GM23338 (cell line): Measurements from ENCODE around the gene LRCH3. TPM values are rescaled to one million over a fixed set of nuclear protein-coding genes. Genes with fewer than 3 reads are reported as not detected.

ENCODE experiments used
- CREB1 ChIP-seq: fragments of 250-450 bp; sonication (Bioruptor Pico); IDR thresholded peaks from 2 replicates; pipeline ENCODE4 v1.5.0; 2020; ENCODE audit warnings: low read depth, mild to moderate bottlenecking, moderate library complexity
- EZH2 ChIP-seq: fragments of 200-600 bp; sonication (generic); IDR thresholded peaks from one replicate; pipeline ENCODE4 v1.8.0; 2017; ENCODE audit warnings: antibody characterized with exemption, mild to moderate bottlenecking, low read depth; ENCODE audit not compliant: unreplicated experiment
- EZH2phosphoT487 ChIP-seq: fragments of 200-600 bp; sonication (generic); IDR thresholded peaks from one replicate; pipeline ENCODE4 v1.8.1; 2018; ENCODE audit warnings: antibody characterized with exemption; ENCODE audit not compliant: unreplicated experiment
- JUNB ChIP-seq: IDR thresholded peaks from one replicate; pipeline ENCODE4 v1.6.1; 2016; ENCODE audit warnings: antibody characterized with exemption; ENCODE audit not compliant: unreplicated experiment
- NANOG ChIP-seq: IDR thresholded peaks from 2 replicates; pipeline ENCODE4 v1.6.1; 2016; ENCODE audit warnings: antibody characterized with exemption, borderline replicate concordance
- POLR2AphosphoS5 ChIP-seq: IDR thresholded peaks from 2 replicates; pipeline ENCODE4 v1.6.1; 2016; ENCODE audit warnings: antibody characterized with exemption, low read depth
- STAT1 ChIP-seq: IDR thresholded peaks from one replicate; pipeline ENCODE4 v1.6.1; 2016; ENCODE audit warnings: antibody characterized with exemption; ENCODE audit not compliant: unreplicated experiment
- ZNF114 ChIP-seq: fragments of 250-450 bp; sonication (Bioruptor Pico); IDR thresholded peaks from 2 replicates; pipeline ENCODE4 v1.5.0; 2020; ENCODE audit warnings: mild to moderate bottlenecking, moderate library complexity
- ZNF331 ChIP-seq: fragments of 250-450 bp; sonication (Bioruptor Pico); IDR thresholded peaks from 2 replicates; pipeline ENCODE4 v1.5.0; 2020; ENCODE audit warnings: low read depth, mild to moderate bottlenecking, moderate library complexity
- polyA plus RNA-seq: library from polyadenylated mRNA; unstranded; fragments of >200 nt; fragmentation: Nextera tagmentation; extraction: Ambion mirVana; gene quantifications from 2 replicates; pipeline ENCODE4 v1.2.1, GENCODE V29; 2016
- total RNA-seq: library from RNA; depleted of rRNA; stranded (reverse); fragments of >200 nt; shearing (Covaris generic); gene quantifications from 2 replicates; pipeline ENCODE4 v1.2.3, GENCODE V29; 2014
- TF ChIP-seq, protein P1 (sequence below): fragments of 250-450 bp; sonication (Bioruptor Pico); IDR thresholded peaks from 2 replicates; pipeline ENCODE4 v1.5.0; 2020; ENCODE audit warnings: mild to moderate bottlenecking, moderate library complexity
- TF ChIP-seq, protein P2 (sequence below): IDR thresholded peaks from 2 replicates; pipeline ENCODE4 v1.6.1; 2016; ENCODE audit warnings: antibody characterized with exemption
- TF ChIP-seq, protein P3 (sequence below), 2 experiments: fragments of 200-600 bp in 1 of 2; sonication (generic) in 1 of 2; conservative IDR thresholded peaks; 2 replicates each; pipeline versions ENCODE4 v1.5.1 to v1.6.1; 2016 to 2017; ENCODE audit warnings: antibody characterized with exemption in 2 of 2, low read depth in 2 of 2, mild to moderate bottlenecking in 2 of 2, moderate library complexity in 1 of 2

LRCH3 gene
- total and polyA plus RNA-seq, 2 experiments from 2014 or later: 22.9 to 60.0 TPM

DNA sequence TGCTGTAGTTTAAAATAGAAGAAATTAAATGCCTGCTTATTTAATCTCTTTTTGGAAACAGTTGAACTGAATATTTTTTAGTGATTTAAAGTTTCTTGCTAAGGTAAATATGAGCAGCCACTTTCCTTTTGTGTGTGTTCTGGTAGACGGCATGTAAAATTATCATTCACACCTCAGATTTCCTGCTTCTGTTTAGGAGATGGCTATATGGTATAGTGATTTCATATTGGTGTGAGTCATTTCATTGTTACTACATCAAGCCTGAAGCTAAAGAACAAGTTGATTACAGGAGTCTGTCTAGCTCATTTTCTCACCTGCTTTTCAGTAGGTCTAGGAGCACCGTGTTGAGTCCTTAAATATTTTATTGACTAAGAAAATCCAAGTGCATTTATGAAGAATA lies 2.2 kb downstream of the LRCH3 start (continued):
- TF ChIP-seq, protein P1, sequence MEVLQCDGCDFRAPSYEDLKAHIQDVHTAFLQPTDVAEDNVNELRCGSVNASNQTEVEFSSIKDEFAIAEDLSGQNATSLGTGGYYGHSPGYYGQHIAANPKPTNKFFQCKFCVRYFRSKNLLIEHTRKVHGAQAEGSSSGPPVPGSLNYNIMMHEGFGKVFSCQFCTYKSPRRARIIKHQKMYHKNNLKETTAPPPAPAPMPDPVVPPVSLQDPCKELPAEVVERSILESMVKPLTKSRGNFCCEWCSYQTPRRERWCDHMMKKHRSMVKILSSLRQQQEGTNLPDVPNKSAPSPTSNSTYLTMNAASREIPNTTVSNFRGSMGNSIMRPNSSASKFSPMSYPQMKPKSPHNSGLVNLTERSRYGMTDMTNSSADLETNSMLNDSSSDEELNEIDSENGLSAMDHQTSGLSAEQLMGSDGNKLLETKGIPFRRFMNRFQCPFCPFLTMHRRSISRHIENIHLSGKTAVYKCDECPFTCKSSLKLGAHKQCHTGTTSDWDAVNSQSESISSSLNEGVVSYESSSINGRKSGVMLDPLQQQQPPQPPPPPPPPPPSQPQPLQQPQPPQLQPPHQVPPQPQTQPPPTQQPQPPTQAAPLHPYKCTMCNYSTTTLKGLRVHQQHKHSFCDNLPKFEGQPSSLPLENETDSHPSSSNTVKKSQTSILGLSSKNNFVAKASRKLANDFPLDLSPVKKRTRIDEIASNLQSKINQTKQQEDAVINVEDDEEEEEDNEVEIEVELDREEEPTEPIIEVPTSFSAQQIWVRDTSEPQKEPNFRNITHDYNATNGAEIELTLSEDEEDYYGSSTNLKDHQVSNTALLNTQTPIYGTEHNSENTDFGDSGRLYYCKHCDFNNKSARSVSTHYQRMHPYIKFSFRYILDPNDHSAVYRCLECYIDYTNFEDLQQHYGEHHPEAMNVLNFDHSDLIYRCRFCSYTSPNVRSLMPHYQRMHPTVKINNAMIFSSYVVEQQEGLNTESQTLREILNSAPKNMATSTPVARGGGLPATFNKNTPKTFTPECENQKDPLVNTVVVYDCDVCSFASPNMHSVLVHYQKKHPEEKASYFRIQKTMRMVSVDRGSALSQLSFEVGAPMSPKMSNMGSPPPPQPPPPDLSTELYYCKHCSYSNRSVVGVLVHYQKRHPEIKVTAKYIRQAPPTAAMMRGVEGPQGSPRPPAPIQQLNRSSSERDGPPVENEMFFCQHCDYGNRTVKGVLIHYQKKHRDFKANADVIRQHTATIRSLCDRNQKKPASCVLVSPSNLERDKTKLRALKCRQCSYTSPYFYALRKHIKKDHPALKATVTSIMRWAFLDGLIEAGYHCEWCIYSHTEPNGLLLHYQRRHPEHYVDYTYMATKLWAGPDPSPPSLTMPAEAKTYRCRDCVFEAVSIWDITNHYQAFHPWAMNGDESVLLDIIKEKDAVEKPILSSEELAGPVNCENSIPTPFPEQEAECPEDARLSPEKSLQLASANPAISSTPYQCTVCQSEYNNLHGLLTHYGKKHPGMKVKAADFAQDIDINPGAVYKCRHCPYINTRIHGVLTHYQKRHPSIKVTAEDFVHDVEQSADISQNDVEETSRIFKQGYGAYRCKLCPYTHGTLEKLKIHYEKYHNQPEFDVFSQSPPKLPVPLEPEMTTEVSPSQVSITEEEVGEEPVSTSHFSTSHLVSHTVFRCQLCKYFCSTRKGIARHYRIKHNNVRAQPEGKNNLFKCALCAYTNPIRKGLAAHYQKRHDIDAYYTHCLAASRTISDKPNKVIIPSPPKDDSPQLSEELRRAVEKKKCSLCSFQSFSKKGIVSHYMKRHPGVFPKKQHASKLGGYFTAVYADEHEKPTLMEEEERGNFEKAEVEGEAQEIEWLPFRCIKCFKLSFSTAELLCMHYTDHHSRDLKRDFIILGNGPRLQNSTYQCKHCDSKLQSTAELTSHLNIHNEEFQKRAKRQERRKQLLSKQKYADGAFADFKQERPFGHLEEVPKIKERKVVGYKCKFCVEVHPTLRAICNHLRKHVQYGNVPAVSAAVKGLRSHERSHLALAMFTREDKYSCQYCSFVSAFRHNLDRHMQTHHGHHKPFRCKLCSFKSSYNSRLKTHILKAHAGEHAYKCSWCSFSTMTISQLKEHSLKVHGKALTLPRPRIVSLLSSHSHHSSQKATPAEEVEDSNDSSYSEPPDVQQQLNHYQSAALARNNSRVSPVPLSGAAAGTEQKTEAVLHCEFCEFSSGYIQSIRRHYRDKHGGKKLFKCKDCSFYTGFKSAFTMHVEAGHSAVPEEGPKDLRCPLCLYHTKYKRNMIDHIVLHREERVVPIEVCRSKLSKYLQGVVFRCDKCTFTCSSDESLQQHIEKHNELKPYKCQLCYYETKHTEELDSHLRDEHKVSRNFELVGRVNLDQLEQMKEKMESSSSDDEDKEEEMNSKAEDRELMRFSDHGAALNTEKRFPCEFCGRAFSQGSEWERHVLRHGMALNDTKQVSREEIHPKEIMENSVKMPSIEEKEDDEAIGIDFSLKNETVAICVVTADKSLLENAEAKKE: no peak
- TF ChIP-seq EZH2 (no peak), CREB1 (no peak), ZNF331 (CRISPR knock-in tag) (no peak), POLR2AphosphoS5 (no peak), NANOG (no peak), JUNB (no peak), ZNF114 (CRISPR knock-in tag) (no peak), EZH2phosphoT487 (no peak), STAT1 (no peak)
- TF ChIP-seq, protein P2, sequence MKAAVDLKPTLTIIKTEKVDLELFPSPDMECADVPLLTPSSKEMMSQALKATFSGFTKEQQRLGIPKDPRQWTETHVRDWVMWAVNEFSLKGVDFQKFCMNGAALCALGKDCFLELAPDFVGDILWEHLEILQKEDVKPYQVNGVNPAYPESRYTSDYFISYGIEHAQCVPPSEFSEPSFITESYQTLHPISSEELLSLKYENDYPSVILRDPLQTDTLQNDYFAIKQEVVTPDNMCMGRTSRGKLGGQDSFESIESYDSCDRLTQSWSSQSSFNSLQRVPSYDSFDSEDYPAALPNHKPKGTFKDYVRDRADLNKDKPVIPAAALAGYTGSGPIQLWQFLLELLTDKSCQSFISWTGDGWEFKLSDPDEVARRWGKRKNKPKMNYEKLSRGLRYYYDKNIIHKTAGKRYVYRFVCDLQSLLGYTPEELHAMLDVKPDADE: no peak
- TF ChIP-seq, protein P3, sequence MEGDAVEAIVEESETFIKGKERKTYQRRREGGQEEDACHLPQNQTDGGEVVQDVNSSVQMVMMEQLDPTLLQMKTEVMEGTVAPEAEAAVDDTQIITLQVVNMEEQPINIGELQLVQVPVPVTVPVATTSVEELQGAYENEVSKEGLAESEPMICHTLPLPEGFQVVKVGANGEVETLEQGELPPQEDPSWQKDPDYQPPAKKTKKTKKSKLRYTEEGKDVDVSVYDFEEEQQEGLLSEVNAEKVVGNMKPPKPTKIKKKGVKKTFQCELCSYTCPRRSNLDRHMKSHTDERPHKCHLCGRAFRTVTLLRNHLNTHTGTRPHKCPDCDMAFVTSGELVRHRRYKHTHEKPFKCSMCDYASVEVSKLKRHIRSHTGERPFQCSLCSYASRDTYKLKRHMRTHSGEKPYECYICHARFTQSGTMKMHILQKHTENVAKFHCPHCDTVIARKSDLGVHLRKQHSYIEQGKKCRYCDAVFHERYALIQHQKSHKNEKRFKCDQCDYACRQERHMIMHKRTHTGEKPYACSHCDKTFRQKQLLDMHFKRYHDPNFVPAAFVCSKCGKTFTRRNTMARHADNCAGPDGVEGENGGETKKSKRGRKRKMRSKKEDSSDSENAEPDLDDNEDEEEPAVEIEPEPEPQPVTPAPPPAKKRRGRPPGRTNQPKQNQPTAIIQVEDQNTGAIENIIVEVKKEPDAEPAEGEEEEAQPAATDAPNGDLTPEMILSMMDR (conservative IDR thresholded peaks at IDR 0.05; ENCODE audit: low read depth in 2 of 2): no peak
